B cell (primary cell): Measurements from ENCODE around the gene PITX3. TPM values are rescaled to one million over a fixed set of nuclear protein-coding genes. Genes with fewer than 3 reads are reported as not detected.
A peak's percentile ranks its signal among the peaks of the same experiment; 100 is the strongest.

Source experiments
- ATAC-seq: fragments of 200-7000 bp; cut with Tn5 transposase; one replicate; pipeline ENCODE4 v1.10.0; 2021; ENCODE audit warnings: low read depth, mild to moderate bottlenecking, moderate number of reproducible peaks, moderate library complexity
- CTCF ChIA-PET: fragments of 350-600 bp; sonication (Branson Sonifier 250); formaldehyde crosslinking; loops from one replicate; lab custom pipeline; 2021; ENCODE audit warnings: antibody characterized with exemption, inconsistent platforms; lab: Charles Lee
- POLR2A ChIA-PET: fragments of 350-600 bp; sonication (Branson Sonifier 250); formaldehyde crosslinking; loops from one replicate; lab custom pipeline; 2021; ENCODE audit warnings: antibody characterized with exemption; lab: Charles Lee
- DNase-seq: peaks from one replicate; pipeline ENCODE4 v3.0.0; 2013
- H2AFZ ChIP-seq: 2 replicates; pipeline ENCODE4 v1.6.1; 2012; ENCODE audit warnings: mild to moderate bottlenecking, low read depth, low read length; ENCODE audit not compliant: insufficient read depth, poor library complexity, severe bottlenecking
- H3K27ac ChIP-seq, 2 donors: 1 replicate in 1 of 2; 2 replicates in 1 of 2; pipeline ENCODE4 v1.5.1; 2012 to 2013; ENCODE audit warnings: low read length in 2 of 2, mild to moderate bottlenecking in 2 of 2, moderate library complexity in 1 of 2
- H3K27me3 ChIP-seq, 4 experiments: fragments of 200-600 bp in 1 of 4; sonication (generic) in 1 of 4; replicated peaks in 1 of 4; 1 replicate in 2 of 4; 2 replicates in 2 of 4; pipeline versions ENCODE4 v1.6.1 to v1.7.0; 2013 to 2016; ENCODE audit warnings: low read length in 3 of 4, mild to moderate bottlenecking in 2 of 4, mixed read lengths in 1 of 4, moderate library complexity in 1 of 4; ENCODE audit not compliant: insufficient read depth in 4 of 4, control insufficient read depth in 3 of 4; ENCODE audit errors: control extremely low read depth in 1 of 4
- H3K36me3 ChIP-seq, 2 experiments: replicated peaks in 1 of 2; 1 replicate in 1 of 2; 2 replicates in 1 of 2; pipeline versions ENCODE4 v1.6.1 to v1.7.1; 2013; ENCODE audit warnings: low read length in 1 of 2; ENCODE audit not compliant: insufficient read depth in 2 of 2, control insufficient read depth in 1 of 2; ENCODE audit errors: control extremely low read depth in 1 of 2, extremely low read depth in 1 of 2
- H3K4me1 ChIP-seq, 2 donors: fragments of 200-600 bp in 1 of 2; sonication (generic) in 1 of 2; 1 replicate in 1 of 2; 2 replicates in 1 of 2; pipeline versions ENCODE4 v1.5.1 to v1.6.1; 2013 to 2017; ENCODE audit warnings: low read length in 2 of 2; ENCODE audit not compliant: control insufficient read depth in 2 of 2, insufficient read depth in 2 of 2
- H3K4me2 ChIP-seq: replicated peaks from 2 replicates; pipeline ENCODE3; 2012; ENCODE audit warnings: mild to moderate bottlenecking, low read depth, low read length; ENCODE audit not compliant: poor library complexity, severe bottlenecking
- H3K4me3 ChIP-seq, 5 experiments: fragments of 200-600 bp in 1 of 5; sonication (generic) in 1 of 5; 1 replicate in 3 of 5; 2 replicates in 2 of 5; pipeline versions ENCODE4 v1.5.1 to v1.7.0; 2011 to 2016; ENCODE audit warnings: low read length in 4 of 5, mild to moderate bottlenecking in 4 of 5, low read depth in 2 of 5, control low read depth in 1 of 5, moderate library complexity in 1 of 5; ENCODE audit not compliant: insufficient read depth in 1 of 5; ENCODE audit errors: control extremely low read depth in 1 of 5, extremely low read depth in 1 of 5
- H3K79me2 ChIP-seq: fragments of 200-600 bp; sonication (generic); one replicate; pipeline ENCODE4 v1.6.0; 2016; ENCODE audit warnings: low read length; ENCODE audit not compliant: control insufficient read depth, insufficient read depth
- H3K9ac ChIP-seq: fragments of 200-600 bp; sonication (generic); 2 replicates; pipeline ENCODE4 v1.6.1; 2017; ENCODE audit warnings: mild to moderate bottlenecking, low read length, moderate library complexity
- H3K9me3 ChIP-seq, 3 donors: one replicate each; pipeline versions ENCODE4 v1.6.1 to v1.7.1; 2013; ENCODE audit warnings: low read length in 2 of 3; ENCODE audit not compliant: control insufficient read depth in 2 of 3, insufficient read depth in 1 of 3; ENCODE audit errors: control extremely low read depth in 1 of 3
- H4K20me1 ChIP-seq: 2 replicates; pipeline ENCODE4 v1.6.0; 2012; ENCODE audit warnings: mild to moderate bottlenecking, low read length; ENCODE audit not compliant: insufficient read depth, control insufficient read depth, poor library complexity, severe bottlenecking
- H3K27ac Mint-ChIP-seq: one replicate; pipeline ENCODE4 v1.8.0; 2021; ENCODE audit warnings: mixed read lengths
- H3K27me3 Mint-ChIP-seq: one replicate; pipeline ENCODE4 v1.8.0; 2021; ENCODE audit warnings: mixed read lengths
- H3K4me1 Mint-ChIP-seq: one replicate; pipeline ENCODE4 v1.8.0; 2021; ENCODE audit warnings: mixed read lengths
- H3K4me3 Mint-ChIP-seq: one replicate; pipeline ENCODE4 v1.8.0; 2021; ENCODE audit warnings: mixed read lengths
- H3K9me3 Mint-ChIP-seq: one replicate; pipeline ENCODE4 v1.8.0; 2022; ENCODE audit warnings: mixed read lengths; ENCODE audit not compliant: insufficient read depth
- CTCF ChIP-seq: fragments of 200-600 bp; IDR thresholded peaks from one replicate; pipeline ENCODE4 v1.8.0; 2022; ENCODE audit warnings: antibody characterized with exemption, mild to moderate bottlenecking
- EZH2 ChIP-seq: IDR thresholded peaks from 2 replicates; pipeline ENCODE4 v1.6.1; 2012; ENCODE audit warnings: borderline replicate concordance, low read depth, mild to moderate bottlenecking, moderate library complexity, low read length; ENCODE audit not compliant: insufficient read depth, poor library complexity, severe bottlenecking
- WGBS: methylation state at CpG from one replicate; pipeline ENCODE4 v1.1.5; 2013; ENCODE audit warnings: missing lambda C conversion rate; ENCODE audit not compliant: insufficient coverage; 5-methylcytosine and 5-hydroxymethylcytosine counted together
- intact Hi-C: fragments of 100-400 bp; cut with micrococcal nuclease; formaldehyde crosslinking; loops from one replicate; pipeline ENCODE4 v1.10.0; 2022
- polyA plus RNA-seq: library from polyadenylated mRNA; depleted of rRNA; stranded (reverse); fragments of >200 nt; gene quantifications from 2 replicates; pipeline ENCODE4 v1.2.3, GENCODE V29; 2012
- total RNA-seq, 2 donors: library from RNA; stranded (reverse); fragments of 120-200 nt in 1 of 2; gene quantifications; 1 replicate in 1 of 2; 2 replicates in 1 of 2; pipeline versions ENCODE4 v1.2.3 to v1.2.4, GENCODE V29; 2013 to 2022

Gene PITX3
- total and polyA plus RNA-seq, 2 donors (not counting 1 experiment from before 2014, with no cell fraction given): not detected

DNA sequence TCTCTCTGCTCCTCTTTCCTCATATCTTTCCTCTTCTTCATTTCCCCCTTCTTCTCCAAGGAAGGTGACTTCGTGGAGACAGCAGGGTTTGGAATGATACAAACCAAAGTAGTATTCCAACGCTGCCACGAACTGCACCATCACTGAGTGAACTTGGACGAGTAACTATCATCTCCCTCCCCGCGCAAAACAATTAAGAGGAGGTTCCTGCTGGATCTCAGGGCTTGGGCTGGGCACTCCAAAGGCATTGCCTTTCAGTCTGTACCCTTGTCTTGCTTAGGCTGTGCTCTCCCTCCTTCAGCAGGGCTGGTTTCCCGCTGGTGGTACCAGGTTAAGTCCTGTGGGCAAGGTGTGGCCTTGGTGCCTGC lies 790 bp upstream of the PITX3 start:
- ATAC-seq (no peak), DNase-seq (peak; percentile 18)
- POLR2A ChIA-PET: no interaction called here
- Histone ChIP-seq H3K27ac (no peak overlapping the region), H3K79me2 (peaks cover 24% of the 10 kb centered on the region), H3K4me2 (peak overlapping the region; percentile 93), H3K9me3 (peaks cover 0 to 16% (median 0%) of the 10 kb centered on the region in 3 donors), H3K4me1 (peaks cover 41% of the 10 kb centered on the region in 2 donors), H3K9ac (peak overlapping the region; percentile 62), H3K4me3 (peak overlapping the region; percentile 21 to 65 (median 48)), H2AFZ (peak overlapping the region; percentile 76), H4K20me1 (peaks cover 22% of the 10 kb centered on the region), H3K36me3 (no peaks in the 10 kb centered on the region), H3K27me3 (peaks cover 0 to 47% (median 33%) of the 10 kb centered on the region in 4 experiments)
- CTCF ChIA-PET: interaction anchor here (3.3 kb wide), 1 partner anchor 12 kb away, joined by 26 read pairs; no protein-coding TSS in a partner anchor
- TF ChIP-seq CTCF (no peak), EZH2 (no peak)
- 25% methylated on average over 6 of the region's 7 CpGs for WGBS
- H3K27me3 Mint-ChIP-seq: peaks cover 36% of the 10 kb centered on the region
- intact Hi-C loops: loop anchor here (10.0 kb wide), 2 partner anchors 177 to 887 kb away; partner anchors contain the start of genes BTRC and HPS6
- H3K4me3 Mint-ChIP-seq: peak overlapping the region; percentile 85
- H3K27ac Mint-ChIP-seq: no peak overlapping the region
- H3K4me1 Mint-ChIP-seq: peaks cover 45% of the 10 kb centered on the region
- H3K9me3 Mint-ChIP-seq: no peaks in the 10 kb centered on the region

GRCh38 chr10:102241032-102241443 lies 274 bp downstream of the PITX3 start:
- POLR2A ChIA-PET: no interaction called here
- Histone ChIP-seq H3K4me2 (peak overlapping the region; percentile 93), H3K4me1 (peaks cover 30 to 31% of the 10 kb centered on the region in 2 donors), H3K36me3 (no peaks in the 10 kb centered on the region), H3K27ac (no peak overlapping the region), H4K20me1 (peaks cover 16% of the 10 kb centered on the region), H3K79me2 (peaks cover 13% of the 10 kb centered on the region), H3K4me3 (peak overlapping the region in 3 of 5 experiments; percentile 48 to 65 (median 48)), H2AFZ (peak overlapping the region; percentile 76), H3K9me3 (peaks cover 0 to 16% (median 0%) of the 10 kb centered on the region in 3 donors), H3K9ac (peak overlapping the region; percentile 62), H3K27me3 (peaks cover 0 to 51% (median 33%) of the 10 kb centered on the region in 4 experiments)
- H3K27me3 Mint-ChIP-seq: peaks cover 47% of the 10 kb centered on the region
- H3K4me1 Mint-ChIP-seq: peaks cover 35% of the 10 kb centered on the region
- TF ChIP-seq CTCF (no peak), EZH2 (peak; percentile 62)
- peak overlapping the region; percentile 85 for H3K4me3 Mint-ChIP-seq
- H3K27ac Mint-ChIP-seq: no peak overlapping the region
- CTCF ChIA-PET: interaction anchor here (0.8 to 3.7 kb wide), 5 partner anchors 11 to 221 kb away, joined by 3 to 26 read pairs (median 4); partner anchors contain the start of gene ELOVL3
- WGBS: 6% methylated on average over 20 of the region's 20 CpGs
- intact Hi-C loops: loop anchor here (1.0 to 10.0 kb wide), 4 partner anchors 15 to 886 kb away; partner anchors contain the start of genes ACTR1A, BTRC, ELOVL3 and HPS6
- DNase-seq (no peak), ATAC-seq (no peak)
- H3K9me3 Mint-ChIP-seq: no peaks in the 10 kb centered on the region
